Measurements from ENCODE around the gene ZNF862.
"Not testable (repeated sequence)": the region's sequence is repeated elsewhere in the genome, so short reads cannot be mapped to it uniquely, and the experiment has no call there.

The ZNF862 gene

GRCh38 chr7:149825567-149826343, 12.4 kb upstream of the ZNF862 start:
- no peak for FAIRE-seq

GRCh38 chr7:149826344-149827088, 11.7 kb upstream of the ZNF862 start:
- no peak for FAIRE-seq

GRCh38 chr7:149827089-149827981, 10.8 kb upstream of the ZNF862 start:
- FAIRE-seq: no peak

- no peak for FAIRE-seq
Observed at GRCh38 chr7:149828357-149829309, 9.5 kb upstream of the ZNF862 start.

GRCh38 chr7:149830527-149830926, 7.6 kb upstream of the ZNF862 start:
- not testable (repeated sequence) for FAIRE-seq

GRCh38 chr7:149830997-149831740, 7.0 kb upstream of the ZNF862 start:
- FAIRE-seq: no peak

GRCh38 chr7:149831741-149832219, 6.4 kb upstream of the ZNF862 start:
- FAIRE-seq: no peak

GRCh38 chr7:149832332-149833041, 5.7 kb upstream of the ZNF862 start:
- no peak for FAIRE-seq

GRCh38 chr7:149833495-149834130, 4.6 kb upstream of the ZNF862 start:
- FAIRE-seq: no peak

GRCh38 chr7:149834601-149835000, 3.6 kb upstream of the ZNF862 start:
- FAIRE-seq: no peak

- no peak for FAIRE-seq
Observed at GRCh38 chr7:149836434-149836833, 1.7 kb upstream of the ZNF862 start.

GRCh38 chr7:149837564-149838223, 481 bp upstream of the ZNF862 start:
- no peak for FAIRE-seq

GRCh38 chr7:149838992-149839408, 825 bp downstream of the ZNF862 start:
- no peak for FAIRE-seq

- peak; percentile 78 for FAIRE-seq
Observed at GRCh38 chr7:149839933-149840332, 1.8 kb downstream of the ZNF862 start.

- FAIRE-seq: no peak
Observed at GRCh38 chr7:149843566-149843965, 5.4 kb downstream of the ZNF862 start.

GRCh38 chr7:149844445-149844844, 6.3 kb downstream of the ZNF862 start:
- no peak for FAIRE-seq

- no peak for FAIRE-seq
Observed at GRCh38 chr7:149845257-149845980, 7.2 kb downstream of the ZNF862 start.

- FAIRE-seq: no peak
Observed at GRCh38 chr7:149846021-149846420, 7.8 kb downstream of the ZNF862 start.
